GM21390 (cell line): ENCODE results near the gene FAM76B.

Experiments
- ATAC-seq: cut with Tn5 transposase; IDR thresholded peaks from one replicate; pipeline ENCODE4 v1.9.1; 2021; ENCODE audit not compliant: unreplicated experiment

FAM76B gene

DNA sequence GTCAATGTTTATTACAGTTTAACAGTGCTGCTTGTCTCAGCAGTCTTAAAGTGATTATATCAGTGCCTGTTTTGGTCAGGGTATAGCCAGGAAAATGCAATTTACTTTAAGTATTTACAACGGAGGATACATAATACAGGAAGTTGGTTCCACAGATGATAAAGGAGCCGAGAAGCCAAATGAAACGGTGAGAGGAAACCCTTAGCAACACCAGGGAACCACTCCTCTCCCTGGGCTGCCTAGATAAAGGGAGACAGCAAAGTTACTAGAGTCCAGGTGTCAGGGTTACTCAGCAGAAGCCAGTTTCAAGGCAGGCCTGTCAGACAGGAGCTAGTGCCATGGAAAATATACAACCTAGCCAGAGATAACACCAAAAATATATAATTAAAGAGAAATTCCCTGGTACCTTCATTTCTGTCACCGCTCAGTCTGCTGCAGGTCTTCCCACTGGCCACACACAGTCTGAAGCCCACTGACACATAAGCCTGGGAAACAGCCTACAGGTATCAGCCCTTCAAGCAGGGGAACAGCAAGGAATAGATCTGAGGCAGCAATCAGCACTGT, 55.5 kb downstream of the FAM76B start:
- ATAC-seq, result no peak

DNA sequence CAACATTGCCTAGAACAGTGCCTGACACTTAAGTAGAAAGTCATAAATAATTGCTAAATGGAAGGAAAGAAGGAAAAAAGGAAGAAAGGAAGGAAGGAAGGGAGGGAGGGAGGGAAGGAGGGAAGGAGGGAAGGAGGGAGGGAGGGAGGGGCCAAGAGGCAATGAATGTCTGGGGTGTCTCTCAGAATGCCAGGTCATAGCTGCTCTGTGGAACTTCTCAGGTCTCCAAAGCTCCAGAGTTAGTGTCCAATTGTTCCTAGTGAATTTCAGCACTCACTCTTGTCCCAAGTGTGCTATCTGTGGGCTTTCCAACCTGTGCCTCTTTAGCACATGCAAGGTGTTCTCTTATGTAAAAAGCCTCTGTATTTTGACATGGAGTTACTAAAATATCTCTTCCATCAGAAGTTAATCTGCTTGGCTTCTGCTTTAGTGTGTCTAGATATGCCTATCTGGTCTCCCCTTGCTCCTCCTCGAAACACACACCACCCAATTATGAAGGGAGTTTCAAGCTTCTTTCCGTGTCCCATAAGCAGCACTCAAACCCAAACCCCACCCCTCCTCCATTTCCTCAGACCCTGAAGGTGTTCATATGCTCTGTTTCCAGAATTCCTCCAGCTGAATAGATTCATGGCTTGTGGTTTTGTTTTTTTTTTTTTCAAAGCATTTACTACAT, 56.5 kb downstream of the FAM76B start:
- no peak for ATAC-seq

DNA sequence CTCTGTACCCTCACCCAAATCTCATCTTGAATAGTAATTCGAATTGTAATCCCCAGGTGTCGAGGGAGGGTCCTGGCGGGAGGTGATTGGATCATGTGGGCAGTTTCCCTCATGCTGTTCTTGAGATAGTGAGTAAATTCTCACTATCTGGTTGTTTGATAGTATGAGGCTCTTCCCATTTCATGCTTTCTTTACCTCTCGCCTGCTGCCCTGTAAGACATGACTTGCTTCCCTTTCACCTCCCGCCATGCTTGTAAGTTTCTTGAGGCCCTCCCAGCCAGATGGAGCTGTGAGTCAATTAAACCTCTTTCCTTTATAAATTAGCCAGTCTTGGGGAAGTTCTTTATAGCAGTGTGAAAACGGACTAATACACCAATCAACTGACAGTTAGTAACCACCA, 60.1 kb downstream of the FAM76B start:
- no peak for ATAC-seq

DNA sequence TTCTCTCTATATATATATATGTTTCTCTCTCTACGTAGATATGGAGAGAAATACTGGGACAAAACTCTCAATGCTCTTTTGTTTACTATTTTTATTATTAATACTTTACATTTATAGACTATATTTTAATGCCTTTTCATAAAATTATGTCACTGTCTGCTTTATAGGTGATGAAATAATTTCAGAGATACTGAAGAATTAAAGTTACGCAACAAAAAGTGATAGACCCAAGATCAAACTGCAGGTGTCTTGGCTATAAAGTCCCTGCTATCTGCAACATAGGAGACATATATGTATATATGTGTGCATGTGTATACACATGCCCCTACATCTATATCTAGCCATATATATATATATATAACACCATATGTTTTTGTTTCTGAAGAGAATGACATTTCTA, 60.8 kb downstream of the FAM76B start:
- no peak for ATAC-seq

DNA sequence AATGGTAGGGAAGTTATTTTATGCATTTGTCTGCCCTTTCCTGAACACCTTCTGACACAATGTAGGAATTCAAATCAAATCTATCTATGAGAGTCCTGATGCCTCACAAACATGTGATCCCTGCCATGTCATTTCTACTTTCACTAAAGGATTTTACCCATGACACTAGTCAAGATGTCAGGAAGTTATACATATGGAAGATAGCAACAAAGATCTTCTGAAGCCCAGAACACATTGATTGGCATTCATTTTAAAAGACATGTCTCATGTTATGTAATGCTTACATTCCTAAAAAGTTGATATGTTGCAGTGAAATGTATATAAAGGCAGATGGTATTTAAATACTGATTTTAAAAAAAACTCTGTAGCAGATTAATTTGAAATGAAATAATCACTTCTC, 61.5 kb downstream of the FAM76B start:
- ATAC-seq, result no peak

DNA sequence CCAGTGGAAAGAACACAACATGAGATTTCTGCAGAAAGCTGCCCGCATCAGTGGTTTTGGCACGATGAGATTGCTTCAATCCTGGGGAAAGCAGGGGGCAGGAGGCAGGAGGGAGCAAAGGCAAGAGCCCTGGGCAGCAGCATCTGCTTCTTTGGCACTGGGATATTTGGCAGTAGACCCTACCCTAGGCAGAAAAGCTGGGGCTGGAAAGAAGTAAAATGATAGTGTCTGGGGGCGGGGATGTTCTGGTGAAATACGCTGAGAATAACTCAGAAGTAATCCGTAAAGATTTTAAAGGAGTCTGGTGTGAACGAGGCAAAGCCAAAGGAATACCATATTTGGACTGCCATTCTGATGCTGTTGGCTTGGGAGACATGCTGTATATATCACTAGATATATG, 62.0 kb downstream of the FAM76B start:
- no peak for ATAC-seq

DNA sequence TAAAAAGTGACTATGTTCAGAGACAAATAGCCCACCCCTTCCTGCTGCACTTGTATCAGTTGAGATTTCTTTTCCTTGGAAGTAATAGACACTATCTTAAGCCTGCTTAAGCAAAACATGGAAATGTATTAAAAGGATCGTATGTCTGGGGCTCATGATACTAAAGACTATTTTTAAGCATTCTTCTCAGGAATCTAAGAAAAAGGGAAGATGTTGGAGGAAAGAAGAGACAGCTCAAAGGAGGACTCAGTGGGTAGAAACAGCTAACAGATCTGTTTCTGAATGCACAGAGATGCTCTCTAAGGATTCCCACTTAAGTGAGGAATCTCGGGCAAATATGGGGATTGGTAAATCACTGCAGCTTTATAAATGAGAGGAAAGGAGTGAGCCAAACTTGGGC, 62.5 kb downstream of the FAM76B start:
- ATAC-seq, result no peak

DNA sequence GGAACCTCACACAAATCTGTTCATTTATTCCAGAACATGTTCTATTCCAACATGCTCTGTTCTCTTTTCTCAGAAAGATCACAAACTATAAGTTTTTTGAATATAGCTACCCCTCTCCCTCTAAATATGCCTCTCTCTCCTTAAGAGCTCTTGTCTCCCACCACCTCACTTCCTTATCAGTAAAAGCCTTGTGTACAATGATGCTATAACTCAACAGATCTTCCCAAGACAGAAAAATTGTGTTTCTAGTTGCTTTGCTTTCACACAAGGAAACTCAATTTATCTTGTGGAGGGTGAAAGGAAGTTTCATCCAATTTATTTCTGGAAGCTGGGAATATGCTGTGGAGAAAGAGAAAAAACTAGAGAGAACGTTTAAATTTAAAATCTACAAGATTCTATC, 64.4 kb downstream of the FAM76B start:
- no peak for ATAC-seq

DNA sequence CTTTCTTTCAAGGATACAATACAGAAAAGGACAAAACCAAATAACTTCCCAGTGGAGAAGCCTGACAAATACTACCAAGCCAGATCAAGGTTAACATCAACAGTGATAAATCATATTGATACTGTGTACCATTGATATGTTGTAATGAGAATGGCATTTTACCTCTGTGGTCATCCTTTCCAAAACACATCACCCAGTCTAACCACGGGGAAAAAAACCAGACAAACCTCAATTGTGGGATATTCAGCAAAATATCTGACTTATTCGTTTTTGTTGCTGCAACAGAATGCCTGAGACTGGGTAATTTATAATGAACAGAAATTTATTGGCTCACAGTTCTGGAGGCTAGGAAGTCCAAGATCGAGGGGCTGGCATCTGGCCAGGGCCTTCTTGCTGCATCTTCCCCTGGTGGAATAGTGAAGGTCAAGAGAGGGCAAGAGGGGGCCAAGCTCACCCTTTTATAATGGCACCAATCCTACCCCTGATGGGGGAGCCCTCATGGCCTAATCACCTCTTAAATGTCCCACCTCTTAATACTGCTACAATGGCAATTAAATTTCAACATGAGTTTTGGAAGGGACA, 66.1 kb downstream of the FAM76B start:
- ATAC-seq, result no peak

DNA sequence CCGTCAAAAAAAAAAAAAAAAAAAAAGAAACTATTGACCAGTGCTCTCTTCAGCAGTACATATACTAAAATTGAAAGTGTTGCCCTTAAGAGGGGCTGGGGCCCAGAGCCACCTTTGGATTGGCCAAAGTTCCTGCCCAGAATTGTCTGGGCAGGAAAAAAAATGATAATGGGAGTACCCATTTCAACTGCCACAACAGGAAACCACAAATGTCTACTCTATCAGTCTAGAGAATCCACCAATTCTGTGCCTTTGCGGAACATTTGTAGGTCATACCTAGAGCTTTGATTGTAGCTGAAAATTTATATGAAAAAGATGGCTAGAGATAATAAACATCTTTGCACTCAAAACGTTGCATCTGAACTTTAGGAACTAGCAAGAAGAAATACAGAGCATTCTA, 69.4 kb downstream of the FAM76B start:
- ATAC-seq, result no peak
